OCI-LY7 (cell line): Measurements from ENCODE around the gene SEC24B.

Experiments
- CTCF ChIP-seq: fragments of 200-600 bp; sonication (generic); conservative IDR thresholded peaks from 2 replicates; pipeline ENCODE4 v1.5.1; 2014; ENCODE audit warnings: mild to moderate bottlenecking, antibody characterized with exemption, low read length, moderate library complexity, mixed read lengths
- EZH2phosphoT487 ChIP-seq: fragments of 200-600 bp; sonication (generic); IDR thresholded peaks from 2 replicates; pipeline ENCODE4 v1.6.1; 2018; ENCODE audit warnings: low read depth, borderline replicate concordance, mild to moderate bottlenecking, mixed run types, antibody characterized with exemption, low read length, moderate library complexity, mixed read lengths

GRCh38 chr4:109548655-109549054, 115.0 kb downstream of the SEC24B start:
- TF ChIP-seq CTCF, result no peak
- no peak for TF ChIP-seq EZH2phosphoT487
